CD14-positive monocyte (primary cell): ENCODE data around the gene COL6A1. TPM values are rescaled to one million over a fixed set of nuclear protein-coding genes. Genes with fewer than 3 reads are reported as not detected.

Experiments used
- DNase-seq, 3 donors: peaks; one replicate each; pipeline ENCODE4 v3.0.0-alpha.2; 2011 to 2022
- H2AFZ ChIP-seq: 2 replicates; pipeline ENCODE4 v1.6.0; 2012; ENCODE audit warnings: mild to moderate bottlenecking, low read depth, low read length, inconsistent platforms; ENCODE audit not compliant: insufficient read depth, poor library complexity, severe bottlenecking
- H3K27ac ChIP-seq, 2 donors: 1 replicate in 1 of 2; 2 replicates in 1 of 2; pipeline ENCODE4 v1.5.1; 2012 to 2013; ENCODE audit warnings: low read length in 2 of 2, control low read depth in 1 of 2, inconsistent platforms in 1 of 2, low read depth in 1 of 2, mild to moderate bottlenecking in 1 of 2
- H3K27me3 ChIP-seq, 2 donors: one replicate each; pipeline versions ENCODE4 v1.6.0 to v1.6.1; 2011 to 2013; ENCODE audit warnings: low read length in 2 of 2; ENCODE audit not compliant: control insufficient read depth in 2 of 2, insufficient read depth in 2 of 2
- H3K36me3 ChIP-seq, 2 donors: replicated peaks in 1 of 2; 1 replicate in 1 of 2; 2 replicates in 1 of 2; pipeline versions ENCODE4 v1.5.1 to v1.6.1; 2012 to 2013; ENCODE audit warnings: low read length in 2 of 2, control low read depth in 1 of 2, inconsistent platforms in 1 of 2, mild to moderate bottlenecking in 1 of 2; ENCODE audit not compliant: insufficient read depth in 2 of 2, control insufficient read depth in 1 of 2
- H3K4me1 ChIP-seq, 2 donors: 1 replicate in 1 of 2; 2 replicates in 1 of 2; pipeline versions ENCODE4 v1.5.1 to v1.6.1; 2012 to 2013; ENCODE audit warnings: low read length in 2 of 2, control low read depth in 1 of 2, inconsistent platforms in 1 of 2, mild to moderate bottlenecking in 1 of 2, moderate library complexity in 1 of 2; ENCODE audit not compliant: insufficient read depth in 2 of 2, control insufficient read depth in 1 of 2
- H3K4me2 ChIP-seq: replicated peaks from 2 replicates; pipeline ENCODE3; 2012; ENCODE audit warnings: low read length, moderate library complexity, mild to moderate bottlenecking; ENCODE audit not compliant: poor library complexity, severe bottlenecking; ENCODE audit errors: extremely low read depth
- H3K4me3 ChIP-seq, 3 experiments: fragments of 200-600 bp in 1 of 3; sonication (generic) in 1 of 3; replicated peaks in 1 of 3; 1 replicate in 2 of 3; 2 replicates in 1 of 3; pipeline ENCODE4 v1.5.1; 2011 to 2013; ENCODE audit warnings: low read length in 3 of 3, mild to moderate bottlenecking in 3 of 3, control low read depth in 2 of 3, low read depth in 2 of 3, inconsistent platforms in 1 of 3, moderate library complexity in 1 of 3
- H3K79me2 ChIP-seq: 2 replicates; pipeline ENCODE4 v1.6.0; 2012; ENCODE audit warnings: mild to moderate bottlenecking, control low read depth, inconsistent platforms, low read length, moderate library complexity; ENCODE audit not compliant: insufficient read depth
- H3K9ac ChIP-seq: 2 replicates; pipeline ENCODE4 v1.6.0; 2017; ENCODE audit warnings: low read length, mild to moderate bottlenecking; ENCODE audit not compliant: insufficient read depth, poor library complexity, severe bottlenecking
- H3K9me3 ChIP-seq, 2 donors: replicated peaks in 1 of 2; 1 replicate in 1 of 2; 2 replicates in 1 of 2; pipeline versions ENCODE4 v1.5.1 to v1.6.1; 2012 to 2013; ENCODE audit warnings: low read length in 2 of 2, control low read depth in 1 of 2; ENCODE audit not compliant: control insufficient read depth in 1 of 2, insufficient read depth in 1 of 2
- H4K20me1 ChIP-seq: 2 replicates; pipeline ENCODE4 v1.6.0; 2012; ENCODE audit warnings: mild to moderate bottlenecking, low read length, control low read depth, moderate library complexity; ENCODE audit not compliant: insufficient read depth
- H3K27ac Mint-ChIP-seq, 7 donors: one replicate each; pipeline ENCODE4 v1.8.0; 2020; ENCODE audit warnings: mild to moderate bottlenecking in 7 of 7, mixed read lengths in 7 of 7, moderate library complexity in 6 of 7, inconsistent platforms in 2 of 7
- H3K27me3 Mint-ChIP-seq, 3 donors: one replicate each; pipeline ENCODE4 v1.8.0; 2021 to 2022; ENCODE audit warnings: low read depth in 3 of 3, mild to moderate bottlenecking in 3 of 3, mixed read lengths in 3 of 3, moderate library complexity in 3 of 3, inconsistent platforms in 1 of 3
- H3K36me3 Mint-ChIP-seq, 2 donors: one replicate each; pipeline ENCODE4 v1.8.0; 2020; ENCODE audit warnings: mixed read lengths in 2 of 2, inconsistent platforms in 1 of 2, mild to moderate bottlenecking in 1 of 2
- H3K4me1 Mint-ChIP-seq: one replicate; pipeline ENCODE4 v1.8.0; 2020; ENCODE audit warnings: mild to moderate bottlenecking, mixed read lengths
- H3K4me3 Mint-ChIP-seq, 2 donors: one replicate each; pipeline ENCODE4 v1.8.0; 2020; ENCODE audit warnings: mild to moderate bottlenecking in 2 of 2, mixed read lengths in 2 of 2, moderate library complexity in 1 of 2
- H3K9me3 Mint-ChIP-seq, 7 donors: one replicate each; pipeline ENCODE4 v1.8.0; 2020 to 2022; ENCODE audit warnings: mixed read lengths in 7 of 7, mild to moderate bottlenecking in 6 of 7, moderate library complexity in 6 of 7, inconsistent platforms in 2 of 7
- WGBS: methylation state at CpG from one replicate; pipeline ENCODE4 v1.1.5; 2013; ENCODE audit warnings: missing lambda C conversion rate; ENCODE audit not compliant: insufficient coverage; 5-methylcytosine and 5-hydroxymethylcytosine counted together
- intact Hi-C, 2 donors: fragments of 100-400 bp; cut with micrococcal nuclease; formaldehyde crosslinking; loops; one replicate each; pipeline versions ENCODE4 v1.15.0 to v1.15.1; 2023
- polyA plus RNA-seq, 3 donors: library from polyadenylated mRNA; depleted of rRNA in 1 of 3; unstranded in 2 of 3; stranded (reverse) in 1 of 3; fragments of 300-500 nt in 2 of 3; fragments of >200 nt in 1 of 3; fragmentation: Illumina TruSeq in 2 of 3; gene quantifications; 1 replicate in 2 of 3; 2 replicates in 1 of 3; pipeline ENCODE4 v1.2.3, GENCODE V29; 2012 to 2021
- TF ChIP-seq, protein P1 (sequence below): fragments of 200-600 bp; IDR thresholded peaks from one replicate; pipeline ENCODE4 v1.8.0; 2022; ENCODE audit warnings: antibody characterized with exemption, mild to moderate bottlenecking

Gene COL6A1
- polyA plus RNA-seq, 3 donors = 0.08 to 0.11 (median 0.10) TPM

GRCh38 chr21:46033410-46034400 lies 52.1 kb downstream of the COL6A1 start:
- WGBS = 90% methylated on average over 30 of the region's 64 CpGs
- intact Hi-C loops = no loop called here

More at GRCh38 chr21:46033410-46034400, 52.1 kb downstream of the COL6A1 start:
- no peak overlapping the region for H3K4me3 ChIP-seq
- H3K36me3 Mint-ChIP-seq = no peaks in the 10 kb centered on the region
- no peaks in the 10 kb centered on the region for H3K27me3 ChIP-seq
- H3K4me1 Mint-ChIP-seq = no peaks in the 10 kb centered on the region
- H3K36me3 ChIP-seq = no peaks in the 10 kb centered on the region
- H3K27ac ChIP-seq = no peak overlapping the region
- no peak for DNase-seq
- H3K9ac ChIP-seq = no peak overlapping the region
- H3K27ac Mint-ChIP-seq = no peak overlapping the region
- peaks cover 2 to 6% (median 3%) of the 10 kb centered on the region in 3 donors for H3K27me3 Mint-ChIP-seq
- H2AFZ ChIP-seq = no peak overlapping the region
- H3K4me1 ChIP-seq = no peaks in the 10 kb centered on the region
- no peaks in the 10 kb centered on the region for H3K9me3 ChIP-seq
- H4K20me1 ChIP-seq = no peaks in the 10 kb centered on the region
- TF ChIP-seq, protein P1, sequence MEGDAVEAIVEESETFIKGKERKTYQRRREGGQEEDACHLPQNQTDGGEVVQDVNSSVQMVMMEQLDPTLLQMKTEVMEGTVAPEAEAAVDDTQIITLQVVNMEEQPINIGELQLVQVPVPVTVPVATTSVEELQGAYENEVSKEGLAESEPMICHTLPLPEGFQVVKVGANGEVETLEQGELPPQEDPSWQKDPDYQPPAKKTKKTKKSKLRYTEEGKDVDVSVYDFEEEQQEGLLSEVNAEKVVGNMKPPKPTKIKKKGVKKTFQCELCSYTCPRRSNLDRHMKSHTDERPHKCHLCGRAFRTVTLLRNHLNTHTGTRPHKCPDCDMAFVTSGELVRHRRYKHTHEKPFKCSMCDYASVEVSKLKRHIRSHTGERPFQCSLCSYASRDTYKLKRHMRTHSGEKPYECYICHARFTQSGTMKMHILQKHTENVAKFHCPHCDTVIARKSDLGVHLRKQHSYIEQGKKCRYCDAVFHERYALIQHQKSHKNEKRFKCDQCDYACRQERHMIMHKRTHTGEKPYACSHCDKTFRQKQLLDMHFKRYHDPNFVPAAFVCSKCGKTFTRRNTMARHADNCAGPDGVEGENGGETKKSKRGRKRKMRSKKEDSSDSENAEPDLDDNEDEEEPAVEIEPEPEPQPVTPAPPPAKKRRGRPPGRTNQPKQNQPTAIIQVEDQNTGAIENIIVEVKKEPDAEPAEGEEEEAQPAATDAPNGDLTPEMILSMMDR = no peak
- H3K79me2 ChIP-seq = no peaks in the 10 kb centered on the region
- H3K4me2 ChIP-seq = no peak overlapping the region
- H3K4me3 Mint-ChIP-seq = no peak overlapping the region
- H3K9me3 Mint-ChIP-seq = peaks cover 0 to 18% (median 3%) of the 10 kb centered on the region in 7 donors
